Measurements from ENCODE around the gene NT5DC2.

Gene NT5DC2

DNA sequence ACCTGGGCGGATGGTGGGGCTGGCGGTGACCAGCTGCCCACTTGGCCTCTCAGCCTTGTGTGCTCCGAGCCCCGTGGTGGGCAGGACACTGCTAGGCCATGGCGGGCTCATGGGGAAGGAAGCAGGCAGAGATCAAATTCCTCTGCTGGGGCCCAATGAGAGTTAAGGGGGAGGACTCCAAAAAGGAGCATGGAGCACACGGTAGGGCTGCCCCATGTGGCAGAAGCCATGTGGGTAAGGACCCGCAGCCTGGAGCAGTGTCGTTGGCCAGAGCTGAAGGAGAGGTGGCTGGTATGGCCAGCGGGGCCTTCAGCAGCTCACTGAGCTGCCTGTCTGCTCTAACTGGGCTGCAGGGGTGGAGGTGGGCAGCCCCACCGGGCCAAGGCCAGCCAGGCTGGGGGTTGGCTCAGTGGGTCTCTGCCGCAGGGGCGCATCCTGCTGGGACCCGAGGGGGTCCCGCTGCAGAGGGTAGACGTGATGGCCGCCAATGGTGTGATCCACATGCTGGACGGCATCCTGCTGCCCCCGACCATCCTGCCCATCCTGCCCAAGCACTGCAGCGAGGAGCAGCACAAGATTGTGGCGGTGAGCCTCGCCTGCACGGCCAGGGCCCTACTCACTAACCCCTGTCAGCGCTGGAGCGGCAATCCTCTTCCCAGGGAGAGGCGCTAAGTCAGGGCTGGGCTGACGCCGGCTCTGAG lies 27.2 kb downstream of the NT5DC2 start:
- no peak for DNase-seq

DNA sequence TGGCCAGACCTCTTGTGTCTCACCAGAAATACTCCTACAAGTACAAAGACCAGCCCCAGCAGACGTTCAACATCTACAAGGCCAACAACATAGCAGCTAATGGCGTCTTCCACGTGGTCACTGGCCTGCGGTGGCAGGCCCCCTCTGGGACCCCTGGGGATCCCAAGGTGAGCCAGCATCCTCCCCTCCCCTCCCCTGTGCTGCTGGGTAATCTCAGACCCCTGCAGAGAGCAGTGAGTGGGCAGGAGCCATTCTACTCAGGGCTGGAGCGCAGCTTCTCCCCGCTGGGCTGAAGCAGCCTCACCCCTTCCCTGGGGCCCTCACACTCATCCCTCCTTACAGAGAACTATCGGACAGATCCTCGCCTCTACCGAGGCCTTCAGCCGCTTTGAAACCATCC lies 28.7 kb downstream of the NT5DC2 start:
- DNase-seq: no peak

DNA sequence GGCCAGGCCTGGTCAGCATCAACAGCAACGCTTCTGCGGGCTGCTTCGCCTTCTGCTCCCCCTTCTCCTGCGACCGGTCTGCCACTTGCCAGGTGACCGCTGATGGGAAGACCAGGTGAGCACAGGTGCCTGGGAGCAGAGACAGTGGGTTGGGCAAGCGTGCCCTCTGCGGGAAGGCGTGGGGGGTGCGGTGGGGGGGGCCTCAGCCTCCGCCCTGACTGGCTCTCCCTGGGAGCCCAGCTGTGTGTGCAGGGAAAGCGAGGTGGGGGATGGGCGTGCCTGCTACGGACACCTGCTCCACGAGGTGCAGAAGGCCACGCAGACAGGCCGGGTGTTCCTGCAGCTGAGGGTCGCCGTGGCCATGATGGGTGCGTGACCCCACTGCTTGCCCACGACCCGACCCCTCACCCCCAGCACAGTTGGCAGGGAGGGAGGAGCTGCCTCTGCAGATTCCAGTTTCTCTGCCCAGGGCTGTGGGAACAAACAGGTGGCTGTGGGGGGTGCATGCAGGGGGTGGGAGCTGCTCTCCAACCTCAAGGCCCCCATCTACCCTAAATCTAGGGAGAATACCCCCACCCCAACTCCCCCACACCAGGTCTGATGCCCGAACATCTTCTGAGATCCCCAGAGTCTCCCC lies 29.8 kb downstream of the NT5DC2 start:
- no peak for DNase-seq

- DNase-seq: no peak
Observed at GRCh38 chr3:52502808-52503350, 30.8 kb downstream of the NT5DC2 start.

- no peak for DNase-seq
Observed at GRCh38 chr3:52502001-52502400, 31.7 kb downstream of the NT5DC2 start.

DNA sequence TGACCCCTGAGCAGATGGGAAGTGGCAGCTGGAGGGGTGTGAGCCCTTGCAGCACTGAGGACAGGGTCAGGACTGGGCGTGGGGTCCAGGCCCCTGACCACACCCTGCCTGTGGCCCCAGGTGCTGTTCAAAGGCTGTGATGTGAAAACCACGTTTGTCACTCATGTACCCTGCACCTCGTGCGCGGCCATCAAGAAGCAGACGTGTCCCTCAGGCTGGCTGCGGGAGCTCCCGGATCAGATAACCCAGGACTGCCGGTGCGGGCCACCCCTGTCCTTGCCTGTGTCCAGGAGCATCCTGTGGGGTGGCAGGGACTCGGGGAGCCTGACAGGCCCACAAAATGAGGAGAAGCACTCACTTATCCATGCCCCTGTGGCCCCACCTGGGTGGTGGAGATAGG lies 32.6 kb downstream of the NT5DC2 start:
- no peak for DNase-seq

GRCh38 chr3:52498137-52499054 lies 35.3 kb downstream of the NT5DC2 start:
- peak; percentile 16 for DNase-seq

DNA sequence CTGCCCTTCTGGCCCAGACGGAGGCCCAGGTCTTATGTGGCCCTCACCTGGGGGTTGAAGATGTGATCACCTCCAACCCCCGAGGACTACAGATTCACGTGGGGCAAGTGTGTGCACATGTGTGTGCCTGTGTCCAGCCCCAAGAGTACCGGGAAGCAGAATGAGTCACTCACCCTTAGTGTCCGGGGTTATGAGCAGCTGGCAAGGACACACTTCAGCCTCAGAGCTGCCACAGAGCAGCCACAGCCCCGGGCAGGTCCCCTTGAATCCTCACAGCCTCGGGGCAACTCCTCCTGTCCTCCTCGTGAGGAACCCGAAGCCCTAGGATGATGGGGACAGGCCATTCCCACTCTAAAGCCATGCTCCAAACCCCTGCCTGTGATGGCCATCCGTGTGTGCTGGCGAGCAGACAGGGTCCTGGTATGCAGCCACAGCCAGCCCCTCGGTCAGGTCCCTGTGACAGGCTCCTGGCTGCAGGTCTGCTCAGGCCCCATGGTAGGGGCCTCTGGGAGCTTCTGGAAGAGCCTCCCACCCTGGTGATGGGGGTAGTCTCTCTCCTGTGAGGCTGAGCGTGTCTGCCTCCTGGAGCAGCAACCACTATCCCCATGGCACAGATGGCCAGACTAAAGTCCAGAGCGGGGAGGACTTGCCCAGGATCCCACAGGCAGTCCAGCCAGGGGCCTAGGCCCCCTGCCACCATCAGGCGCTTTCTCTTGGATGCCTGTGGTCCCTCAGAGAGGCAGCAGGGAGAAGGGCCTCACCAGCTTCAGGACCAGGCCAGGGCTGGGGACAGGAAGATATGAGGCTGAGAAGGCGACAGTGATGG lies 37.7 kb downstream of the NT5DC2 start:
- DNase-seq: no peak

GRCh38 chr3:52494886-52495495 lies 38.7 kb downstream of the NT5DC2 start, which contains the start of gene STAB1:
TSS of gene STAB1 (plus strand) at chr3:52495338. CDS start at chr3:52495414, 76 bp downstream.
- no peak for DNase-seq

GRCh38 chr3:52494445-52494844 lies 39.2 kb downstream of the NT5DC2 start:
- DNase-seq: no peak

GRCh38 chr3:52493232-52494017 lies 40.2 kb downstream of the NT5DC2 start:
- no peak for DNase-seq

GRCh38 chr3:52492059-52492458 lies 41.6 kb downstream of the NT5DC2 start:
- DNase-seq: no peak

DNA sequence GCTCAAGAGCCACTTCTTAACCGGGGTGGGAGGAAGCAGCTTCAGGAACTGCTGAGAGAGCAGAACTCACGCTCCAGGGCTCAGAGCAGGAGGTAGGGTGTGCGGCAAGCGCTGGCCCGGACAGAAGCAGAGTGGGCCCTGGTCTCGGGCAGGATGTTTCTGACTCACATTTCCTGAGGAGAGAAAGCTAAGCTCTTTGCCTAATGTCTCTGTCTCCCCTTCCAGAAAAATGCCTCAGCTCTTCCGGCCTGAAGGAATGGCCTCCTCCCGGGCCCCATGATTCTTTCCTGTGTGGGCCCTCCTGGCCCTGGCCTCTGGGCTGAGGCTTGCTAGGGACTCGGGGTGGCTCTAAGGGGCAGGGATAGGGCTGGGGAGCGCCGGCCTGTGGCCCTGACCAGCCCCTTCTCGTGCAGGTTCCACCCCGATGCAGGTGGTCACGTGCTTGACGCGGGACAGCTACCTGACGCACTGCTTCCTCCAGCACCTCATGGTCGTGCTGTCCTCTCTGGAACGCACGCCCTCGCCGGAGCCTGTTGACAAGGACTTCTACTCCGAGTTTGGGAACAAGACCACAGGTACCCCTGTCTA lies 42.6 kb downstream of the NT5DC2 start:
- DNase-seq: no peak

GRCh38 chr3:52490035-52490938 lies 43.4 kb downstream of the NT5DC2 start:
- no peak for DNase-seq

GRCh38 chr3:52489453-52489852 lies 44.2 kb downstream of the NT5DC2 start:
- no peak for DNase-seq

DNA sequence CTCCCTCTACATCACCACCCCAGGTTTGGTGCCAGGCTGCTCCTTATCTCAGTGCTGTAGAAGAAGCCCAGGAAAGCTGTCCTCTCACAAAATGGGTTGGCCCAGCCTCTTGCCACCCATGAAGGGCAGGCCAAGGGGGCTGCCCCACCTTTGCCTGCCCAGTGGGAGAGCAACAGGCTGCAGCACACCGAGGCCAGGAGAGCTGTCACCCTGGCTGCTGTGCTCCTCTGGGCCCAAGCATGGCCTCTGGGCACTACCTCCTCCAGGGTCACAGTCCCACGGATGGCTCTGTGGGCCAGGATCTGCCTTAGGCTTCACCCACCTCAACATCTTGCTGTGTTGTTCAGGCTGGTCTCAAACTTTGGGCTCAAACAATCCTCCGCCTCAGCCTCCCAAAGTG lies 44.9 kb downstream of the NT5DC2 start:
- no peak for DNase-seq

DNA sequence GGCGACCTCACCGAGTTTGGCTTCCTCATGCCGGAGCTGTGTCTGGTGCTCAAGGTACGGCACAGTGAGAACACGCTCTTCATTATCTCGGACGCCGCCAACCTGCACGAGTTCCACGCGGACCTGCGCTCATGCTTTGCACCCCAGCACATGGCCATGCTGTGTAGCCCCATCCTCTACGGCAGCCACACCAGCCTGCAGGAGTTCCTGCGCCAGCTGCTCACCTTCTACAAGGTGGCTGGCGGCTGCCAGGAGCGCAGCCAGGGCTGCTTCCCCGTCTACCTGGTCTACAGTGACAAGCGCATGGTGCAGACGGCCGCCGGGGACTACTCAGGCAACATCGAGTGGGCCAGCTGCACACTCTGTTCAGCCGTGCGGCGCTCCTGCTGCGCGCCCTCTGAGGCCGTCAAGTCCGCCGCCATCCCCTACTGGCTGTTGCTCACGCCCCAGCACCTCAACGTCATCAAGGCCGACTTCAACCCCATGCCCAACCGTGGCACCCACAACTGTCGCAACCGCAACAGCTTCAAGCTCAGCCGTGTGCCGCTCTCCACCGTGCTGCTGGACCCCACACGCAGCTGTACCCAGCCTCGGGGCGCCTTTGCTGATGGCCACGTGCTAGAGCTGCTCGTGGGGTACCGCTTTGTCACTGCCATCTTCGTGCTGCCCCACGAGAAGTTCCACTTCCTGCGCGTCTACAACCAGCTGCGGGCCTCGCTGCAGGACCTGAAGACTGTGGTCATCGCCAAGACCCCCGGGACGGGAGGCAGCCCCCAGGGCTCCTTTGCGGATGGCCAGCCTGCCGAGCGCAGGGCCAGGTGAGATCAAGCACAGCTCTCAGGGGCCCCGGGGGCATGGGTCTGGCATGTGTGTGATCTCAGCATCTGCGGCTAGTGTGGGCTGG lies 45.6 kb downstream of the NT5DC2 start:
- DNase-seq: no peak

DNA sequence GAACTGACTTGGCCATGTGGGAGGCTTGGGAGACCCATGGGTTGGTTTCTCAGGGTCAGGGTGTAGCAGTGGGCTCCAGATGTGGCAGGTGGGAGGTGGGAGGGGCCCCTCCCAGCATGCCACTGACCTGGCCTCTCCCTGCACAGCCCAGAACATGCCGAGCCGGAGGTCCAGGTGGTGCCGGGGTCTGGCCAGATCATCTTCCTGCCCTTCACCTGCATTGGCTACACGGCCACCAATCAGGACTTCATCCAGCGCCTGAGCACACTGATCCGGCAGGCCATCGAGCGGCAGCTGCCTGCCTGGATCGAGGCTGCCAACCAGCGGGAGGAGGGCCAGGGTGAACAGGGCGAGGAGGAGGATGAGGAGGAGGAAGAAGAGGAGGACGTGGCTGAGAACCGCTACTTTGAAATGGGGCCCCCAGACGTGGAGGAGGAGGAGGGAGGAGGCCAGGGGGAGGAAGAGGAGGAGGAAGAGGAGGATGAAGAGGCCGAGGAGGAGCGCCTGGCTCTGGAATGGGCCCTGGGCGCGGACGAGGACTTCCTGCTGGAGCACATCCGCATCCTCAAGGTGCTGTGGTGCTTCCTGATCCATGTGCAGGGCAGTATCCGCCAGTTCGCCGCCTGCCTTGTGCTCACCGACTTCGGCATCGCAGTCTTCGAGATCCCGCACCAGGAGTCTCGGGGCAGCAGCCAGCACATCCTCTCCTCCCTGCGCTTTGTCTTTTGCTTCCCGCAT lies 46.4 kb downstream of the NT5DC2 start:
- no peak for DNase-seq
